Left hindlimb (tissue), 1 donor: ENCODE measurements around the gene METTL9.
A peak's percentile ranks its signal among the peaks of the same experiment; 100 is the strongest.
"Not testable (repeated sequence)": the region's sequence is repeated elsewhere in the genome, so short reads cannot be mapped to it uniquely, and the experiment has no call there.

Source experiments
- DNase-seq: peaks from one replicate; pipeline ENCODE4 v3.0.0-alpha.2; 2018

METTL9 gene

GRCh38 chr16:21611198-21611555 lies 11.8 kb downstream of the METTL9 start:
- no peak for DNase-seq

- no peak for DNase-seq
Measured at GRCh38 chr16:21611556-21612384, 12.4 kb downstream of the METTL9 start.

- no peak for DNase-seq
Measured at GRCh38 chr16:21613361-21613760, 14.0 kb downstream of the METTL9 start.

- no peak for DNase-seq
Measured at GRCh38 chr16:21613781-21614180, 14.4 kb downstream of the METTL9 start.

DNA sequence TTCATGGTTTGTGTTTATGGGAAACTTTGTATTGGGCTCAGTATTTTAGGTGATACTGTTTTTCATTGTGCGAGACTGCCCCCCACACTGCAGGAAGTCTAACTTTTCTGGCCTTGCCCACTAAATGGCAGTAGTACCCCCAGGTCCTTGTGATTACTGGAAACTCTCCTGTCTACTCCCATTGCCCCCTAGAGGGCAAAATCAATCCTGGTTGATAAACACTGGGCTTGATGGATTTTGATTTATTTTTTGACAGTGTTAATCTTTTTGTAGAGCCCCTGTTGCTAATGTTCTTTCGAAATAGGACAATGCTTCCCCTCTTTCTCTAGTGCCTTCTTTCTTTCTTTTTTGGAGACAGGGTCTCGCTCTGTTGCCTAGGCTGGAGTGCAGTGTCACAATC lies 15.5 kb downstream of the METTL9 start:
- DNase-seq: no peak

DNA sequence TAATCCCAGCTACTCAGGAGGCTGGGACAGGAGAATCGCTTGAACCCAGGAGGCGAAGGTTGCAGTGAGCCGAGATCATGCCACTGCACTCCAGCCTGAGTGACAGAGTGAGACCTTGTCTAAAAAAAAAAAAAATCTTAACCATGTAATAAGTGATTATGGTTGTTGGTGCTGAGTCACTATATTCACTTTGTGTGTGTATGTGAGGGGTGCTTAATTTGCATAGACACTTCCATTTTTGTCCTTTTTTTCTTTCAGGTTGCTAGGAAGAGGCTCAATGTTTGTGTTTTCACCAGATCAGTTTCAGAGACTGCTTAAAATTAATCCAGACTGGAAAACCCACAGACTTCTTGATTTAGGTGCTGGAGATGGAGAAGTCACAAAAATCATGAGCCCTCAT lies 18.2 kb downstream of the METTL9 start:
- DNase-seq: no peak

DNA sequence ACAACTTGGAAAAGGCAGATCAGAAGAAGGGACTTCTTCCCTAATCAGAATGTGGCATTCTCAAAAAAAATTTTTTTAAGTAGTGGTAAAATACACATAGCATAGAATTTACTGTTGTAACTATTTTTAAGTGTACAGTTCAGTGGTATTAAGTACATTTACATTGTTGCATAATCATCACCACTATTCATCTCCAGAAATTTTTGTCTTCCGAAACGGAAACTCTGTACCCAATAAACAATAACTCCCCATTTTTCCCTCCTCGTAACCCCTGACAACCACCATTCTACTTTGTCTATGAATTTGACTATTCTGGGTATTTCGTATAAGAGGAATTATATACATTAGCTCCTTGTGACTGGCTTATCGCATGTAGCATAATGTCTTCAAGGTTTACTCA lies 18.9 kb downstream of the METTL9 start:
- DNase-seq: no peak

DNA sequence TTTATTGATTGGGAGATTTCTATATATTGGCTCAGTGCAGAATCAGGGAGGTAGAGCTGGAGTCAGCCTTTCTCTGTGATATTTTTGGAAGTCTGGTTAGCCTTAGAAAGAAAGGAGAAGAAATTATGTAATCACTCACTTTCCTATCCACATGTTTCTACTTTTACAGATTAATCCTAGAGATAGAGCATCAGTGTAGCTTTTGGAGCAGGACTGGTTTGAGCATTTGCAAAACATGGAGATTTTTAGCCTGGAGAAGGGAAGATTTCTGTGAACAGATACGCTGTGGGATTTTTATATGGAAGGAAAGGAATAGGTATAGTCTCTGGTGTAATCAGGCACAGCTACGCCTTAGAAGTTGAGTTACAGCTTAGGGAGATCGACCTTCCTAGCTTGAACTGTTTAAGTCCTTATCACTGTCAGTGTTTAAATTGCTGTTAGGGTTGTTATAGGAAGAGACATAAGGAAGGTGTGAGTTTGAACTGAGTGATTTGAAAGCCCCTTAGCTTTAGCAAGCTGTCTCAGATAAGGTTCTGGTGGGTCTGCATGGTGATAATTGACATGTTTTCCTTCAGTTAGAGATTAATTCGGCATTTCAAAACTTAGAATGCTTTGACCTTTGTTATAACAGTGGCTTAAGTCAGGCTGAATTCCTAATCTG lies 20.5 kb downstream of the METTL9 start:
- DNase-seq: no peak

- no peak for DNase-seq
Measured at GRCh38 chr16:21620592-21620991, 21.2 kb downstream of the METTL9 start.

DNA sequence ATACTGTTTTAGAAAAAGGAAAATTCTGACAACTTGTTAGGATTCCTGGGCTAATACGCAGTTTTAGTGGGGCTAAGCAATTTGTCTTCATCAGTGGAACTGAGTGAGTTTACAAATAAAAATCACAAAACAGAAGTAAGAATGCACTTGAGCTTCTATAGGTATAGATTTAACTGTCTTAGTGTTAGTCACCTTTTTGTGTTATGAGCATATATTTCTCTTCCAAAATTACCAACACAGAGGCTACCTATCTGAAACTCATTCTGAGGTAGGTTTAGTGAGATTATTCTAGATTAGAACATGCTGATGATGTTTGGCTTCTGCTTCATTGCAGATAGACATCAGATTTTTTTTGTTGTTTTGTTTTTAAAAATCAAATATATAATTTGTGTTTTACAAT lies 23.2 kb downstream of the METTL9 start:
- no peak for DNase-seq

DNA sequence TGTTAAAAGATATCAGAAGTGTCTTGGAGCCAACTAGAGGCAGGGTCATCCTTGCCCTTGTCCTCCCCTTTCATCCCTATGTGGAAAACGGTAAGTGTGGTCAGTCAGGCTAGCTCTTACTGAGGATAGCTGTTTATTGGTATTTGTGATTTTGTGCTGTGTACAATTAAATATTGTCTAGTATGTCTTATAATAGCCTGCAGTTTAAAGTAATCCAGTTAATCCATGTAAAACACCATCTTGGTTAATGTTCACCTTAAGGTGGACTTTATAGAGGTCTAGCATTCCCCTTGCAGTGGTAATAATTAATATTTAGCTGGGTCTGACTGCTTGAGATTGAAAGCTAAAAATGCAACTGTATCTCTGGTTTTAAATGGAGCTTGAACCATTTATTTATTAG lies 25.6 kb downstream of the METTL9 start:
- no peak for DNase-seq

DNA sequence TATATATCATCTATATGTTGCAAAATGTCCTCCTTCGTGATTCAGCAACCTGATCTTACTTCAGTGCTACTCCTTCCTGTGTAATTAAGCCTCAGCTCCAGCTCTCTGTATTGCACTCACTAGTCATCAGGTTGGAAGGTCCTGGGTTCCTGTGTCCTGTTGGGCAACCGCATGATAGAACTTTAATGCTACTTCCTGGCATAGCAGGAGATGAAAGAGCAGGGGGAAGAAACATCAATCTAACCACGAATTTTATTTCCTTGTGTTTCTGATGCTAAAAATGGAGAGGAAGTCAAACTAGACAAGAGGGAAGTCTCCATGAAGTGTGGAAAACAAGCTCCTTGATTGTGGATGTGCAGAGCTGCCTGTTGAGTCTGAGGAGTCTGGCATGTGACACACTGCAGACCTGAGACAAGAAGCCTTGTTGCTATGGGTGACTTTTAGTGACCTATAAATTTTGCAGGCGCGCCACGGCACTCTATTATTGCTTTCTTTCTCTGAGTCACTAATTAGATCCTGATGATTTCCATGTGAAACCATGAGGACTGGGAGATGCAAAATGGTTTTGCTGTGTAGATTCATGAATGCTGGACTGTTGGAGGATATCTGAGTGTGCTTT lies 27.4 kb downstream of the METTL9 start:
- DNase-seq: peak; percentile 43

DNA sequence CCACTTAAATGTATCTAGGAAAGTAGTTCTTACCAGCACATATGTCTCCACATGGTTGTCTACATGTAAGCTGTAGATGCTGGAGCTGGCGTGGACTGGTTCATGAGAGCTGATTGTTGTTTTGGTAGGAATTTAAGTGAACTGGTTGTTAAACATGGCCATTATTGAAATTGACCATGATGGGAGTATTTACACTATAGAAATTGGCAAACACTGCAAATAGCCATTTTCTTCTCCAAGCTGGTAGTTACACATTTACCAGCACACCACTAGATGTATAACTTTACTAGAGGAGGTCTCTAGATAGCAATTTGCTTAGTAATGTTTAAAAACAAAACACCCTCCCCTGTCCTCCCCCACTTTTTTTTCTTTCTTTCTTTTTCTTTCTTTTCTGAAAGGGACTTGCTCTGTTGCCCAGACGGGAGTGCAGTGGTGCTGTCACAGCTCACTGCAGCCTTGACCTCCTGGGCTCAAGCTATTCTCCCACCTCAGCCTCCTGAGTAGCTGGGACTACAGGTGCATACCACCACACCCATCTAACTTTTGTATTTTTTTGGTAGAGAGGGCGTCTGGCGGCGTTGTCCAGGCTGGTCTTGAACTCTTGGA lies 28.8 kb downstream of the METTL9 start:
- DNase-seq: no peak

DNA sequence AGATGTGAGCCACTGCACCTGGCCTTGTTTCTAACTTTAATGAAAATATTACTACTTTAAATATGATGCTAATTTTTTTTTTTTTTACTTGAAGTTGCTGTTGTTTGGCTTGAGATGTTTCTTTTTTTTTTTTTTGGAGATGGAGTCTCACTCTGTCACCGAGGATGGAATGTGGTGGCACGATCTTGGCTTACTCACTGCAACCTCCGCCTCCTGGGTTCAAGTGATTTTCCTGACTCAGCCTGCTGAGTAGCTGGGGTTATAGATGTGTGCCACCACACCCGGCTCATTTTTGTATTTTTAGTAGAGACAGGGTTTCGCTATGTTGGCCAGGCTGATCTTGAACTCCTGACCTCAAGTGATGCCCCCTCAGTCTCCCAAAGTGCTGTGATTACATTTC lies 29.4 kb downstream of the METTL9 start:
- no peak for DNase-seq

DNA sequence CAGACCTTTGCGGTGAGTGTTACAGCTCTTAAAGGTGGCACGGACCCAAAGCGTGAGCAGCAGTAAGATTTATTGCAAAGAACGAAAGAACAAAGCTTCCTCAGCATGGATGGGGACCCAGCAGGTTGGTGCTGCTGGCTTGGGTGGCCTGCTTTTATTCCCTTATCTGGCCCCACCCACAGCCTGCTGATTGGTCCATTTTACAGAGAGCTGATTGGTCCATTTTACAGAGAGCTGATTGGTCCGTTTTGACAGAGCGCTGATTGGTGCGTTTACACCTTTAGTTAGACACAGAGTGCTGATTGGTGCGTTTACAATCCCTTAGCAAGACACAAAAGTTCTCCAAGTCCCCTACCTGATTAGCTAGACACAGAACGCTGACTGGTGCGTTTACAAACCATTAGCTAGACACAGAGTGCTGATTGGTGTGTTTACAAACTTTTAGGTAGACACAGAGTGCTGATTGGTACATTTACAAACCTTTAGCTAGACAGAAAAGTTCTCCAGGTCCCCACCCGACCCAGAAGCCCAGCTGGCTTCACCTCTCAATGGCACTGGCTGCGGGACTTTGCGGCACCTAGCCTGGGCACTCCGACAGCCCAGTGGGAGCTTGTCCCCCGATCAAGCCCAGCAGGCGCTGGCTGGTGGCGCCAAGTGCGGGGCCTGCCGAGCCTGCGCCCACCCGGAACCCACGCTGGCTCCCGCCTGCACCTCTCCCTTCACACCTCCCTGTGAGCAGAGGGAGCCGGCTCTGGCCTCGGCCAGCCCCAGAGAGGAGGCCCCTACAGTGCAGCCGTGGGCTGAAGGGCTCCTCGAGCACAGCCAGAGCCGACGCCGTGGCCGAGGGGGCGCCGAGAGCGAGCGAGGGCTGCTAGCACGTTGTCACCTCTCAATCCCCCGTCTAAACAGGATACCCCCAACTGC lies 30.5 kb downstream of the METTL9 start:
- not testable (repeated sequence) for DNase-seq

DNA sequence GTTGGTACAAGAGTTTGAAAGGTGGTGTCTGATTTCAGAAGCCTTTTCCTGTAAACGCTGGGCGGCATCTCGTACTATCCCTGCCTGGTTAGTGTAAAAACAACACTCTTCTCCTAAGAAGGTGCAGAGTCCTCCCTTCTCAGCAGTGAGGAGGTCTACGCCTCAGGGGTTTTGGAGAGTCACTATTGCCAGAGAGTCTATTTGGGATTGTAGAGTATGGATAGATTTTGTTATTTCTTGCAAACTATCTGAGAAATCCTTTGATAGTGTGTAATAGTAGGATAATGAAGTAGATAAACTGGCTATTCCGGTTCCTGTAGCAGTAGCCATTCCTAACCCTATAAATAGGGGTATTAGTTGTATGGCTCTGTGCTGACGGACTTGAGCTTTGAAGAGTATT lies 31.5 kb downstream of the METTL9 start:
- DNase-seq: not testable (repeated sequence)

- not testable (repeated sequence) for DNase-seq
Measured at GRCh38 chr16:21631376-21631775, 32.0 kb downstream of the METTL9 start.

GRCh38 chr16:21631951-21632575 lies 32.7 kb downstream of the METTL9 start:
- DNase-seq: not testable (repeated sequence)

DNA sequence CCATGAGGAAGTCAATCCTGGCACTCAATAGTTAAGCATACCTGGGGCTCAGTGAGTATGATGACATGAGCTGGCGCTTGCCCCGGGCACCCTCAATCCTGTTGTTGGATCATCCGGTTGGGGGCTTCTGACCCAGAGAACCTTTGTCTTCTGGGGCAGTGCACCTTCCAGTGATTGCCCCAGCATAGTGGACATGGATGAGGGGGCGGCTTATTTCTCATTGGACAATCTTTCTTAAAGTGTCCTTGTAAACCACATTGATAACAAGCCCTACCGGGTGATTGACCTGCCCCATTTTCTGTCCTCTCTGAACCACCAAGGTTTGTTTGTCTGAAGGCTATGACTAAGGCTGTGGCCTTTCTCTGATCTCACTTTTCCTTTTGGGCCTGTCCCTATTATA lies 34.8 kb downstream of the METTL9 start:
- no peak for DNase-seq

GRCh38 chr16:21635694-21636093 lies 36.3 kb downstream of the METTL9 start:
- DNase-seq: not testable (repeated sequence)

DNA sequence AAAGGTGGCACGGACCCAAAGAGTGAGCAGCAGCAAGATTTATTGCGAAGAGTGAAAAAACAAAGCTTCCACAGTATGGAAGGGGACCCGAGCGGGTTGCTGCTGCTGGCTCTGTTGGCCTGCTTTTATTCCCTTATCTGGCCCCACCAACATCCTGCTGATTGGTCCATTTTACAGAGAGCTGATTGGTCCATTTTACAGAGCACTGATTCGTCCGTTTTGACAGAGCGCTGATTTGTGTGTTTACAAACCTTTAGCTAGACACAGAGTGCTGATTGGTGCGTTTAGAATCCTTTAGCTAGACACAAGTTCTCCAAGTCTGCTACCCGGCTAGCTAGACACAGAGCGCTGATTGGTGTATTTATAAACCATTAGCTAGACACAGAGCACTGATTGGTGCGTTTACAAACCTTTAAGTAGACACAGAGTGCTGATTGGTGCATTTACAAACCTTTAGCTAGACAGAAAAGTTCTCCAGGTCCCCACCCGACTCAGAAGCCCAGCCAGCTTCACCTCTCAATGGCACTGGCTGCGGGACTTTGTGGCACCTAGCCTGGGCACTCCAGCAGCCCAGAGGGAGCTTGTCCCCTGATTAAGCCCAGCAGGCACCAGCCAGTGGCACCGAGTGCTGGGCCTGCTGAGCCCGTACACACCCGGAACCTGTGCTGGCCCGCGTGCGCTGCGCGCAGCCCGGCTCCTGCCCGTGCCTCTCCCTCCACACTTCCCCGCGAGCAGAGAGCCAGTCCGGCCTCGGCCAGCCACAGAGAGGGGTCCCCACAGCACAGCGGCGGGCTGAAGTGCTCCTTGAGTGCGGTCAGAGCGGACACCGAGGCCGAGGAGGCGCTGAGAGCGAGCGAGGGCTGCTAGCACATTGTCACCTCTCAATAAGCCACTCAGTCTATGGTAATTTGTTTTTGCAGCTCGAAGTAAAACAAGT lies 37.9 kb downstream of the METTL9 start:
- no peak for DNase-seq
